OCI-LY3 (cell line): ENCODE results near the gene RMDN3.

ENCODE experiments used
- EZH2phosphoT487 ChIP-seq: fragments of 200-600 bp; shearing (Covaris generic); IDR thresholded peaks from 2 replicates; pipeline ENCODE4 v1.6.1; 2018; ENCODE audit warnings: antibody characterized with exemption, mixed run types, low read depth
- TF ChIP-seq, protein P1 (sequence below): fragments of 200-600, 300-600 bp; sonication (generic); IDR thresholded peaks from 2 replicates; pipeline ENCODE4 v1.5.1; 2014; ENCODE audit warnings: antibody characterized with exemption, low read length, low read depth

DNA sequence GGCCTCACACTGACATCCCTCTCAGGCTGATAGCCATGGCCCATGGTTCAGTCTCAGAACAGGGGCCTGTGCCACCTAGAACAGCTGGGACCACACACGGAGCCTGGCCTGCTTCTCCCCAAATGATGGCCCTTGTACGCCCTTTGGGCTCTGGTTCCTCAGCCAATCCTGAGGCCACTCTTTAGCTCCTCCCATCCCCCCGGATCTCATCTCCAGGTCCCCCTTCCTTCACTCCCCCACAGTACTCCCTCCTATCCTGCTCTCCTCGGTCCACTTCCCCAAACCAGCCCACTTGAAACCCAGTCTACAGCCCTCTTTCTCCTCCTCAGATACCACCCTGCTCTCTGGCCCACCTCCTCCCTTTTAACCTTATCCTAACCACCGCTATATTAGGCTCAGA lies 34.1 kb upstream of the RMDN3 start:
- TF ChIP-seq, protein P1, sequence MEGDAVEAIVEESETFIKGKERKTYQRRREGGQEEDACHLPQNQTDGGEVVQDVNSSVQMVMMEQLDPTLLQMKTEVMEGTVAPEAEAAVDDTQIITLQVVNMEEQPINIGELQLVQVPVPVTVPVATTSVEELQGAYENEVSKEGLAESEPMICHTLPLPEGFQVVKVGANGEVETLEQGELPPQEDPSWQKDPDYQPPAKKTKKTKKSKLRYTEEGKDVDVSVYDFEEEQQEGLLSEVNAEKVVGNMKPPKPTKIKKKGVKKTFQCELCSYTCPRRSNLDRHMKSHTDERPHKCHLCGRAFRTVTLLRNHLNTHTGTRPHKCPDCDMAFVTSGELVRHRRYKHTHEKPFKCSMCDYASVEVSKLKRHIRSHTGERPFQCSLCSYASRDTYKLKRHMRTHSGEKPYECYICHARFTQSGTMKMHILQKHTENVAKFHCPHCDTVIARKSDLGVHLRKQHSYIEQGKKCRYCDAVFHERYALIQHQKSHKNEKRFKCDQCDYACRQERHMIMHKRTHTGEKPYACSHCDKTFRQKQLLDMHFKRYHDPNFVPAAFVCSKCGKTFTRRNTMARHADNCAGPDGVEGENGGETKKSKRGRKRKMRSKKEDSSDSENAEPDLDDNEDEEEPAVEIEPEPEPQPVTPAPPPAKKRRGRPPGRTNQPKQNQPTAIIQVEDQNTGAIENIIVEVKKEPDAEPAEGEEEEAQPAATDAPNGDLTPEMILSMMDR: no peak
- no peak for TF ChIP-seq EZH2phosphoT487
